Measurements from ENCODE around the gene SHKBP1.
"Not testable (repeated sequence)": the region's sequence is repeated elsewhere in the genome, so short reads cannot be mapped to it uniquely, and the experiment has no call there.

SHKBP1 gene

DNA sequence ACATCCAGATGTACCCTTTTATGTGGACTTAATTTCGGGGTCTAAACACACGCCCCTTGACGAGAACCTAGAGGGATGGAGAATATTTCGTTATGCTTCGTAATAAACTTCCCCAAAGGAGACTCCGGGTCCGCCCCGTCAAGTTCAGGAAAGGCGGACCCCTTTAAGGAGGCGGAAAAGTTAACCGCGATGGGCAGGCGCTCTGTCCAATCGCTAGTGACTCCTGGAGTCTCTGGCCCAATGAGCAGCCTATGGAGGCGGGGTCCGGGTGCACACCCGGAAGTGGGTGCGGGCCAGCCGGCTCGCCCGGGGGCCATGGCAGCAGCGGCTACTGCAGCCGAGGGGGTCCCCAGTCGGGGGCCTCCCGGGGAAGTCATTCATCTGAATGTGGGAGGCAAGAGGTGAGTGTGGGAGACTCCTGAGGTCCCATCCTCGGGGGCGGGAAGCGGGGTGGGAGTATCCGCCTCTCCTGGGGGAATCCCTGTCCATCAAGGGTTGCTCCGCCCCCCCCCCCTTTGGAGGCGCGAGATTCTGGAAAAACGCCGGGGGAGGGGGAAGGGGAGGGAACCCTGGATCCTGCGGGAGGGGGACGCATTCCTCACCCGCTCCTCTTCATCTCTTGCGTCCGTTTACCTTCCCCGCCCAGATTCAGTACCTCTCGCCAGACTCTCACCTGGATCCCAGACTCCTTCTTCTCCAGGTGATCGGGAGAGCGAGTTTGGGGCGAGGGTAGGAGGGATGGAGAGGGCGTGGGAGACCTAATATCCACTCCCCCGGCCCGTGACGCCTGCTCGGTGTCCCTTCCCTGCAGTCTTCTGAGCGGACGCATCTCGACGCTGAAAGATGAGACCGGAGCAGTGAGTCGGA, at the start of gene SHKBP1:
TSS of gene SHKBP1 (plus strand) at position 289 of the 867 bp plus-strand sequence. CDS start at position 316, 27 bp downstream.
- DNase-seq = peak; percentile 96

DNA sequence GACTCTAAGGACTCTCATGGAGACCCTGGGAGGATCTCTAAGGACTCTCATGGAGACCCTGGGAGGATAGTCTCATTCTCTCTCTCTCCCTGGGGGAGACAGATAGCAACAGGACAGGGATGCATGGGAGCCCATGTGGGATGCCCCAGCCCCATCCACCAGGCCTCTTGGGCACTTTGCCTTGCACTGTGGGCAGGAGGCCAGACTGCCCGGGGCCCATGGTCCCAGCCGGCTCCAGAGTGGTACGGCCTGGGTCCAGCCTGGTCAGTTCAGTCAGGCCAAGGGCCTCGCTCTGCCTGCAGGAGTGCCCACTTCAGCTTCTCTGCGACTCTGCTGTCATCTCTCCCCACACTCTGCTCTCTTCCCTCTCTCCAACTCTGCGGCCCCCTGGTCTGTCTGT, 48.6 kb upstream of the SHKBP1 start:
- DNase-seq = no peak

DNA sequence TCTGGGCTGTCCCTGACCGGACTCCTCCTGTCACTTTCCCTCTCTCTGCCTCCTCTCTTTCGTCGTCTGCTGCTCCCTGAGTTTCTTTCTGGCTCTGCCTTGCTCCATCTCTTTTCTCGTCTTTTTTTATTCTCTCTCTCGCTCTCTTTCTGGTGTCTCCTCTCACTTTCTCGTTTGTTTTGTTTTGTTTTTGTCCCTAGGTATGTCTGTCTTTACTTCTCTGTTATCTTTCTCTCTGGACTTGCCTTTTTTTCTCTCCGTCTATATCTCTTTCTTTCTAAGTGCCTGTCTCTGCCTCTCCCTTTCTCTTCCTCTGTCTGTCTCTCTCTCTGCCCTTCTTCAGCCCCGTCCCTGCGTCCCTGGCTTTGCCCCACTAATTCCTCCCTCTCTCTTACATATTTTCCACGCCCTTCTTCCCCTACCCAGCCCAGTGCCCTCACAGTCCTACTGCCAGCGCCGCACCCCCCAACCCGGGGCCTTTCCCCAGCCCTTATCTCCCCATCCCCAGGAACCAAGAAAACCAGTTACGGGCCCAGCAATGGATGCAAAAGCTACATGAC, 48.1 kb upstream of the SHKBP1 start:
- no peak for DNase-seq

- peak; percentile 69 for DNase-seq
Measured at GRCh38 chr19:40529093-40529954, 47.3 kb upstream of the SHKBP1 start.

- no peak for DNase-seq
Measured at GRCh38 chr19:40530091-40530901, 46.4 kb upstream of the SHKBP1 start.

DNA sequence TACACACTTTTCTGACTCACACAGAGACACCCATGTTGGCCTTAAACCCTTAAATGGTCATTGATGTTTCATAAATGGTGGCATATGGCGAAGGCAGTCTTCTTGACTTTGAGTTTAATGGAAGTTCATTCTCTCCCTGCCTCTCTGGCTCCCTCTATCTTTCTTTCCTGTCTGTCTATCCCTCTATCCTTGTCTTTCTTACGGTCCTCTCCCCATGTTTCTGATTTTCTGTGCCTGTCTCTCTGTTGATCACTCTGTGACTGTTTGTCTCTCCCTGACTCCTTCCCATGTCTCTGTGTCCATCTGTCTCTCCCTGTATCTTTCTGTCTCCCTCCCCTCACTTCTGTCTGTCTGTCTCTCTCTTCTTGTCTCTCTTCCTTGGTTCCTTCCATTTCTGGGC, 43.2 kb upstream of the SHKBP1 start:
- DNase-seq = no peak

GRCh38 chr19:40534148-40534547, 42.5 kb upstream of the SHKBP1 start:
- DNase-seq = no peak

DNA sequence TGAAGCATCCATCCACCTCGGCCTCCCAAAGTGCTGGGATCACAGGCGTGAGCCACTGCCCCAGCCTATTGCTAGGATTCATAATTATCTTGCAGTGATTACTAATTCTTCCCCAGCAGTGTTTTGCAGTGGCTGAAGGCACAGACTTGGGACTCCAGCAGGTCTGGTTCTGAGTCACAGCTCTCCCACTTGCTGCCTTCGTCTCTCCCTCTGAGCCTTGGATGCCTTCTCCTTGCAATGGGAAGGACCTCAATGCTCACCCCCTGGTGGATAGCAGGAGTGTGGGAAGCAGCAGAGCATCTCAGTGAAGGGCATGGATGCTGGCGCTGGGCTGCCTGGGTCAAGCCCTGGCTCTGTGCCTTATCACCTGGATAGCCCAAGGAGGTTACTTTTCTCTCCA, 37.6 kb upstream of the SHKBP1 start:
- DNase-seq = no peak

- no peak for DNase-seq
Measured at GRCh38 chr19:40542202-40542859, 34.3 kb upstream of the SHKBP1 start.

GRCh38 chr19:40543029-40543597, 33.6 kb upstream of the SHKBP1 start:
- DNase-seq = no peak

- DNase-seq = not testable (repeated sequence)
Measured at GRCh38 chr19:40546153-40546841, 30.4 kb upstream of the SHKBP1 start.

- DNase-seq = not testable (repeated sequence)
Measured at GRCh38 chr19:40547190-40547589, 29.5 kb upstream of the SHKBP1 start.

GRCh38 chr19:40547836-40548235, 28.8 kb upstream of the SHKBP1 start:
- DNase-seq = no peak

GRCh38 chr19:40549007-40549708, 27.5 kb upstream of the SHKBP1 start:
- DNase-seq = peak; percentile 54

DNA sequence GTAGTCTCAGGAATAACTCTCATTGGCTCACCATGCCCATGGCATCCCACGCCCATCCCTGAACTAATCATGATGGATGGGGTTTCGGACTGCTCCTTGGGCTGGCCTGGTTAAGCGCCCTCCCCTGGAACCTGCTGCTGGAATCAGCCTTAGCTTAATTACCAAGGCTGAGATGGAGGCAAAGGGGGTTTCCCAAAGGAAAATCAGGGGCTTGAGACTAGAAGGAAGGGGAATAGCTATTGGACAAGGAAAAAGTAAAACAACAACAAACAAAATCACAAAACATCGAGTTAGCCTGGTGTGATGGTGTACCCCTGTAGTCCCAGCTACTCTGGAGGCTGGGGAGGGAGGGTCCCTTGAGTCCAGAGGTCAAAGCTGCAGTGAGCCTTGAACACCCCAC, 25.7 kb upstream of the SHKBP1 start:
- DNase-seq = no peak

DNA sequence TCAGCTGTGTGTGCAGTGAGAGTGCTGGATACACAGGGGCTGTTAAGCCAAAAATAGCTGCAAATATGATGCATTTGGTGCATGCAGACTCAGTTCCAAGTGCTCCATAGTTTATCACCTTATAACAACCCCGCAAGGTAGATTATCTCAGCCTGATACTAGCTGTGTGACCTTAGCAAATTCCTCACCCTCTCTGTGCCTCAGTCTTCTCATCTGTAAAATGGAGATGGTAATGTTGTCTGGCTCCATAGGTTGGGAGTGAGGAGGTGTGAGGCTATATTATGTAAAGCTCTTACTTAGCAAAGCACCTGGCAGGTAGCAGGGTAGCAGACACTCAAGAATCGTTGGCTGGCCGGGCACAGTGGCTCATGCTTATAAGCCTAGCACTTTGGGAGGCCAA, 23.8 kb upstream of the SHKBP1 start:
- DNase-seq = no peak

- no peak for DNase-seq
Measured at GRCh38 chr19:40553885-40554857, 22.5 kb upstream of the SHKBP1 start.

DNA sequence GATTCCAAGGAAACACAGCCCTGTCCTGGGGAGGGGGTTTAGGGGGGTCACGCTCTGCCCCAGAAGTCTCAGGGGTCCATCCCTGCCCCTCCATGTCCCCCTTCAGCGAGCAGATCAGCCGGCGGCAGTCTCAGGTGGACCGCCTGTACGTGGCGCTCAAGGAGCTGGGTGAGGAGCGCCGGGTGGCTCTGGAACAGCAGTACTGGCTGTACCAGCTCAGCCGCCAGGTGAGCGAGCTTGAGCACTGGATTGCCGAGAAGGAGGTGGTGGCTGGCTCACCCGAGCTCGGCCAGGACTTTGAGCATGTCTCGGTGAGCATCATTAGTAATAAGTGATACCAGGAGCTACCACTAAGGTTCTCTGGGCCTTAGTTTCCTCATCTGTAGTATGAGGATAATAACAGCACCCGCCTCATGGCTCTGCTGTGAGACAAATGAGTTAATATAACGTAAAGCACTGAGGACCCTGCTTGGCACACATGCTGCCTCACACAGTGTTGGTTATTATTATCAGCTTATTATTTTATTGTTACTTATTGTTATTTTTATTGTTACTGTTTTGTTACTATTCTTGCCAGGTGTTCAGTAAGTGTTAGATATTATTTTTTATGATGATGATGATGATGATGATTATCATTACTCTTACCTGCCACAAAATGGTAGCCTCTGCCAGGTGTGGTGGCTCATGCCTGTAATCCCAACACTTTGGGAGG, 20.5 kb upstream of the SHKBP1 start:
- DNase-seq = no peak

Measured in fibroblast of skin of right quadriceps (primary cell).